Measurements from ENCODE around the gene GNAS-AS1.

The GNAS-AS1 gene

DNA sequence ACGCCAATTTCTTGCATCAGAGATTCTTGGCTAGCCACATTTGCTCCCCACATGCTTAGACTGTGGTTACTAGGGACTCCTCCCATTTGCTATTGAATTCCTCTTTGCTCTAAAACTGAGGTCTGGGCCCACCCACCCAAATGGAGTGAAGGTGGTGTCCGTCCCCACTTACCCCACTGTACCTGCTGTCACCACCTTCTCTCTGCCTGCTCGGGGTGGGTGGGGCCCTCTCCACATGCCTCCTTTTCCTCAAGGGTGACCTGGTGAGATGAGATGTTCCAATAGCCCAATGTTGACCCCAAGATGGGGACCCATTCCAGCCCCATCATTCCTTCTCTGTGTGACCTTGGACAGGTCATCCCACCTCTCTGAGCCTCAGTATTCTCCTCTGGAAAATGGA lies 74.6 kb downstream of the GNAS-AS1 start:
- no peak for DNase-seq

DNA sequence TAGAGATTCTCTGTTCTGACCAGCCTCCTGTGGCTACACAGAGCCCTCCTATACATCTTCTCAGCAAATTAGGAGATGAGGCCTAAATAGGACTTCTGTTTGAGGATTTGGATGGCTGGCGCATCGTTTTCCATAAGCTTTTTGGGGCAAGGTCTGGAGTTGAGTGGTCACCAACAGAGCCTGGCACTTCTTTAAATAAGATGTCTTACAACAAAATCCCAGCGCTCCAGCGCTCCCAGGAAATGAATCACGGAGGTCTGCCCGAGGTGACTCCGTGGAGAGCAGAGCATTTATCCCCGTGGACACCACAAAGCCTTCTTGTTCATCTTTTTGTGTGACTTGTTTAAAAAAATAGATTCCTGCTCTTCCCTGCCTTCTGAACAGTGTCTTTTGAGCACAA lies 75.3 kb downstream of the GNAS-AS1 start:
- DNase-seq: no peak

DNA sequence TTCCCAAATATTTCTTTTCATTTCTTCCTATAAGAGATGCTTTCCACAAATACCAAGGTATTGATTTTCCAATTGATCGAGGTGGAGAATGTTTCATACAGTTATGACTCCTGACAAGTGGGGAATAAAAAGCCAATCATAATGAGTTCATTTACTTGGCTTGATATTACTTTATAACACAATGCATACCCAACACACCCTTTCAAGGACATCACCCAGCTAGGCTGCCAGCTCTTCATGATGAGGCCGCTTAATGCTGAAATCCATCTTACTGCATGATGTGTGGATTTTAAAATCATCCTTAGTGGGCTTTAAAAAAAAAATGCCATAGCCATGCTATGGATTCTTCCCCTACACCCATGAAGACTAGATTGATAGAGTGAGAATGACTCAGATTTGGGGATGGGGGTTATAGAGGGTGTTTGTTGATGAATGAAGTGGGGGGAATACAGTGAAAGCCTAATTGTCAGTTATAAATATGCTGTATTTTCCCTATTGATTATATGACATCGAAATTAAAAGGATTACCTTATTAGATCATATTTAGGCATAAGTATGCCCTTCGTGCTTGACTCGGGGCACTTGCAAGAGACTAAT lies 75.9 kb downstream of the GNAS-AS1 start:
- DNase-seq: no peak

DNA sequence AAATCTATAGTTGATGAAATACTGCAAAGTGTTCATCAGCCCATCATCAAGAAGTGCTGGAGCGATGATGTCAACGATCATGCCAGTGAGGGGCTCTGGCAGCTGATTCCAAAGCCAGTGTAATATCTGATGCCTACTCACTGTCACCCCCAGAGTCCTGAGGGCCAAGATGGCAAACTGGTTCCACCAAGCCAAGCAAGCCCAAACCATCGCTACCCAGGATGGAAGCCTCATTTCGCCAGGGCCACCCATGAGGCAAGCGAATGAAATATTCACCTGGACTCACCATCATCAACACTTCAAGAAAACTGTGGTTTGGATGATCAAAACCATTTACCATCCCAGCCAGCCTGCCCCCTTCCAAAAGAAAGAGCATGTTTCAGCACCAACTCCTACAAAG lies 76.5 kb downstream of the GNAS-AS1 start:
- no peak for DNase-seq

DNA sequence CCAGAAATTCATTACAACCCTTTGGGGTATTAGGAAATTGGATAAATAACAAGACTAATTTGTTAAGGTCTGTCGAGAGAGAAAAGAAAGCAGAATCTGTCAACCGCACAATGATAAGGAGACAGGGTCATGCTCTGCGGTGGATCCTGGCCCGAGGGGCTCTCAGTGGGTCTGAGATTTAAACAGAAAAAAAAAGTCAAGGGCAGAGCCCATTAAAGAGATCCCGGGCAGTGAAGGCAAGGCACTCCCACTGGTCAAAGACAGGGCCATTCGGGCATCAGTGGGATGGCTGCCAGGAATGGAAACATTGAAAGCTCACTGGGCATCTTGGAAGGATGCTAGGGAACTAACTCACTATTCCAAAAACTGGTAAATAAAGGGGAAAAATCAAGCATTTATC lies 77.9 kb downstream of the GNAS-AS1 start:
- no peak for DNase-seq

All from eye (tissue), 1 donor.